HepG2 (cell line): ENCODE results near the gene HSDL2. TPM values are rescaled to one million over a fixed set of nuclear protein-coding genes. Genes with fewer than 3 reads are reported as not detected.

Experiments
- ADNP ChIP-seq: sonication (generic); formaldehyde crosslinking; IDR thresholded peaks from 2 replicates; pipeline ENCODE4 v1.4.0; 2020; ENCODE audit warnings: missing genetic modification reagents
- CBX2 ChIP-seq, 2 experiments: fragments of 200-600 bp in 1 of 2; sonication (generic); formaldehyde crosslinking in 1 of 2; IDR thresholded peaks; 2 replicates each; pipeline versions ENCODE4 v1.7.0 to v1.8.1; 2018 to 2022; ENCODE audit warnings: low read depth in 2 of 2, low read length in 1 of 2, mild to moderate bottlenecking in 1 of 2, missing genetic modification reagents in 1 of 2
- CHD4 ChIP-seq: fragments of 200-600 bp; sonication (generic); IDR thresholded peaks from 2 replicates; pipeline ENCODE4 v1.7.0; 2017; ENCODE audit warnings: mild to moderate bottlenecking, low read length, borderline replicate concordance
- CREBL2 ChIP-seq: sonication (generic); formaldehyde crosslinking; IDR thresholded peaks from 2 replicates; pipeline ENCODE4 v1.8.1; 2023; ENCODE audit warnings: missing genetic modification reagents, mild to moderate bottlenecking, borderline replicate concordance
- ELF4 ChIP-seq: sonication (generic); formaldehyde crosslinking; IDR thresholded peaks from 2 replicates; pipeline ENCODE4 v1.5.0; 2020; ENCODE audit warnings: missing genetic modification reagents, mild to moderate bottlenecking, moderate library complexity, borderline replicate concordance
- KLF12 ChIP-seq: sonication (generic); formaldehyde crosslinking; IDR thresholded peaks from 2 replicates; pipeline ENCODE4 v1.4.0; 2020; ENCODE audit warnings: missing genetic modification reagents, borderline replicate concordance
- MAF1 ChIP-seq: sonication (generic); formaldehyde crosslinking; IDR thresholded peaks from 2 replicates; pipeline ENCODE4 v1.5.0; 2020; ENCODE audit warnings: missing genetic modification reagents, borderline replicate concordance
- MED1 ChIP-seq: sonication (generic); formaldehyde crosslinking; IDR thresholded peaks from 2 replicates; pipeline ENCODE4 v1.4.0; 2020; ENCODE audit warnings: missing genetic modification reagents
- PBX3 ChIP-seq: sonication (generic); formaldehyde crosslinking; IDR thresholded peaks from 2 replicates; pipeline ENCODE4 v1.8.1; 2023; ENCODE audit warnings: missing genetic modification reagents, inconsistent platforms, borderline replicate concordance
- PITX1 ChIP-seq: sonication (generic); formaldehyde crosslinking; IDR thresholded peaks from 2 replicates; pipeline ENCODE4 v1.5.1; 2020; ENCODE audit warnings: mild to moderate bottlenecking, missing genetic modification reagents
- RXRB ChIP-seq: IDR thresholded peaks from 2 replicates; pipeline ENCODE4 v1.6.1; 2016; ENCODE audit warnings: borderline replicate concordance, missing genetic modification reagents, missing compliant biosample characterization
- SIN3A ChIP-seq: IDR thresholded peaks from 2 replicates; pipeline ENCODE4 v1.6.1; 2011; ENCODE audit warnings: low read depth, mild to moderate bottlenecking, control low read depth, low read length, borderline replicate concordance
- SMARCE1 ChIP-seq: fragments of 450-650 bp; IDR thresholded peaks from 2 replicates; pipeline ENCODE4 v1.6.1; 2017; ENCODE audit warnings: borderline replicate concordance
- ZBTB3 ChIP-seq: sonication (generic); formaldehyde crosslinking; IDR thresholded peaks from 2 replicates; pipeline ENCODE4 v1.4.0; 2020; ENCODE audit warnings: low read depth, mild to moderate bottlenecking, moderate library complexity, missing genetic modification reagents, borderline replicate concordance
- ZBTB4 ChIP-seq: sonication (generic); formaldehyde crosslinking; IDR thresholded peaks from 2 replicates; pipeline ENCODE4 v1.4.0; 2020; ENCODE audit warnings: missing genetic modification reagents, mild to moderate bottlenecking, borderline replicate concordance
- ZKSCAN5 ChIP-seq: sonication (generic); formaldehyde crosslinking; IDR thresholded peaks from 2 replicates; pipeline ENCODE4 v1.5.1; 2020; ENCODE audit warnings: mild to moderate bottlenecking, missing genetic modification reagents
- ZNF343 ChIP-seq: sonication (generic); formaldehyde crosslinking; IDR thresholded peaks from 2 replicates; pipeline ENCODE4 v1.4.0; 2020; ENCODE audit warnings: mild to moderate bottlenecking, missing genetic modification reagents
- ZNF605 ChIP-seq: sonication (generic); formaldehyde crosslinking; IDR thresholded peaks from 2 replicates; pipeline ENCODE4 v1.8.0; 2022; ENCODE audit warnings: mild to moderate bottlenecking, missing genetic modification reagents
- ZNF639 ChIP-seq: conservative IDR thresholded peaks from 2 replicates; pipeline ENCODE4 v1.6.1; 2018; ENCODE audit warnings: missing genetic modification reagents
- ZNF784 ChIP-seq: sonication (generic); formaldehyde crosslinking; IDR thresholded peaks from 2 replicates; pipeline ENCODE4 v1.5.1; 2020; ENCODE audit warnings: missing genetic modification reagents, mild to moderate bottlenecking, borderline replicate concordance
- polyA plus RNA-seq, 8 experiments: library from polyadenylated mRNA; depleted of rRNA in 3 of 8; stranded (reverse) in 7 of 8; unstranded in 1 of 8; fragments of >200 nt; fragmentation: Illumina TruSeq in 4 of 8; extraction: Trizol in 4 of 8; gene quantifications; 2 replicates each; pipeline versions ENCODE4 v1.2.1 to v1.2.3, GENCODE V29; 2011 to 2016; ENCODE audit warnings: low read depth in 4 of 8, missing spikeins in 1 of 8, mixed read lengths in 1 of 8; ENCODE audit not compliant: insufficient read depth in 1 of 8
- total RNA-seq, 5 experiments: library from RNA; depleted of rRNA; stranded (reverse); fragments of >200 nt; fragmentation: Illumina TruSeq; extraction: Trizol; gene quantifications; 2 replicates each; pipeline ENCODE4 v1.2.3, GENCODE V29; 2016; ENCODE audit warnings: low read depth in 1 of 5

Gene HSDL2
- total and polyA plus RNA-seq, 2 of the 13 experiments (the other 11 are each of a cell fraction or from before 2014, with no cell fraction given), result 55.3 to 80.2 TPM

GRCh38 chr9:112332977-112333638, 46.8 kb upstream of the HSDL2 start, which contains the start of gene PTBP3 (continued):
- TF ChIP-seq ZBTB4 (CRISPR knock-in tag), result no peak
- no peak for TF ChIP-seq CBX2 (IDR thresholded peaks at IDR 0.05; ENCODE audit: low read depth, low read length)
- no peak; the same call in 1 of the 2 replicates for TF ChIP-seq CBX2 (CRISPR knock-in tag; IDR thresholded peaks at IDR 0.05; ENCODE audit: low read depth)
- TF ChIP-seq ELF4 (CRISPR knock-in tag), result no peak
- TF ChIP-seq MAF1 (CRISPR knock-in tag), result peak; percentile 67; the same call in 1 of the 2 replicates
- TF ChIP-seq ADNP (CRISPR knock-in tag), result no peak
- TF ChIP-seq KLF12, result peak; percentile 52; the same call in 1 of the 2 replicates
- peak; percentile 55; the same call in 1 of the 2 replicates for TF ChIP-seq ZNF343 (CRISPR knock-in tag)
- TF ChIP-seq ZKSCAN5 (CRISPR knock-in tag), result no peak
- no peak for TF ChIP-seq ZNF784 (CRISPR knock-in tag)
- no peak; the same call in 1 of the 2 replicates for TF ChIP-seq PBX3 (CRISPR knock-in tag)
- TF ChIP-seq ZNF639 (CRISPR knock-in tag), result peak; percentile 82
- no peak for TF ChIP-seq PITX1
- no peak for TF ChIP-seq ZBTB3 (CRISPR knock-in tag)
- TF ChIP-seq ZNF605 (CRISPR knock-in tag), result no peak
- TF ChIP-seq SIN3A, result peak; percentile 49; the same call in 1 of the 2 replicates
- peak; percentile 88 for TF ChIP-seq CREBL2
- TF ChIP-seq SMARCE1, result no peak
- TF ChIP-seq RXRB (CRISPR knock-in tag), result peak; percentile 33; the same call in 1 of the 2 replicates
- TF ChIP-seq MED1 (CRISPR knock-in tag), result peak; percentile 48; the same call in 1 of the 2 replicates
- TF ChIP-seq CHD4, result no peak
